BE2C (cell line): ENCODE data around the gene AMFR.

Experiments used
- DNase-seq: peaks from one replicate; pipeline ENCODE4 v3.0.0-alpha.2; 2020
- H3K27me3 ChIP-seq: fragments of 250-450 bp; sonication (Bioruptor Pico); 2 replicates; pipeline ENCODE4 v1.5.1; 2020; ENCODE audit warnings: mild to moderate bottlenecking
- H3K36me3 ChIP-seq: fragments of 250-450 bp; sonication (Bioruptor Pico); 2 replicates; pipeline ENCODE4 v1.5.1; 2020; ENCODE audit warnings: mild to moderate bottlenecking
- H3K4me1 ChIP-seq: fragments of 250-450 bp; sonication (Bioruptor Pico); 2 replicates; pipeline ENCODE4 v1.5.1; 2020
- H3K4me3 ChIP-seq: 2 replicates; pipeline ENCODE4 v1.5.1; 2011; ENCODE audit warnings: low read depth, low read length
- H3K9me3 ChIP-seq: fragments of 250-450 bp; sonication (Bioruptor Pico); 2 replicates; pipeline ENCODE4 v1.5.1; 2020
- TF ChIP-seq, protein P1 (sequence below): IDR thresholded peaks from 2 replicates; pipeline ENCODE4 v1.5.1; 2012; ENCODE audit warnings: mild to moderate bottlenecking, low read depth, low read length

AMFR gene

GRCh38 chr16:56343661-56344517 lies 81.5 kb downstream of the AMFR start:
- no peaks in the 10 kb centered on the region for H3K9me3 ChIP-seq
- 0 out of 2 replicates have a peak, but pooled peaks cover 3% of the 10 kb centered on the region for H3K4me1 ChIP-seq
- H3K27me3 ChIP-seq, result no peaks in the 10 kb centered on the region
- DNase-seq, result no peak
- H3K36me3 ChIP-seq, result peaks cover 86% of the 10 kb centered on the region
- no peak overlapping the region for H3K4me3 ChIP-seq
- TF ChIP-seq, protein P1, sequence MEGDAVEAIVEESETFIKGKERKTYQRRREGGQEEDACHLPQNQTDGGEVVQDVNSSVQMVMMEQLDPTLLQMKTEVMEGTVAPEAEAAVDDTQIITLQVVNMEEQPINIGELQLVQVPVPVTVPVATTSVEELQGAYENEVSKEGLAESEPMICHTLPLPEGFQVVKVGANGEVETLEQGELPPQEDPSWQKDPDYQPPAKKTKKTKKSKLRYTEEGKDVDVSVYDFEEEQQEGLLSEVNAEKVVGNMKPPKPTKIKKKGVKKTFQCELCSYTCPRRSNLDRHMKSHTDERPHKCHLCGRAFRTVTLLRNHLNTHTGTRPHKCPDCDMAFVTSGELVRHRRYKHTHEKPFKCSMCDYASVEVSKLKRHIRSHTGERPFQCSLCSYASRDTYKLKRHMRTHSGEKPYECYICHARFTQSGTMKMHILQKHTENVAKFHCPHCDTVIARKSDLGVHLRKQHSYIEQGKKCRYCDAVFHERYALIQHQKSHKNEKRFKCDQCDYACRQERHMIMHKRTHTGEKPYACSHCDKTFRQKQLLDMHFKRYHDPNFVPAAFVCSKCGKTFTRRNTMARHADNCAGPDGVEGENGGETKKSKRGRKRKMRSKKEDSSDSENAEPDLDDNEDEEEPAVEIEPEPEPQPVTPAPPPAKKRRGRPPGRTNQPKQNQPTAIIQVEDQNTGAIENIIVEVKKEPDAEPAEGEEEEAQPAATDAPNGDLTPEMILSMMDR, result no peak

- no peaks in the 10 kb centered on the region for H3K27me3 ChIP-seq
- H3K4me1 ChIP-seq, result no peaks in the 10 kb centered on the region
- no peaks in the 10 kb centered on the region for H3K9me3 ChIP-seq
- H3K4me3 ChIP-seq, result no peak overlapping the region
- TF ChIP-seq, protein P1, result no peak
- peaks cover 93% of the 10 kb centered on the region for H3K36me3 ChIP-seq
- DNase-seq, result no peak
Observed at GRCh38 chr16:56341656-56342399, 83.5 kb downstream of the AMFR start.

- Histone ChIP-seq H3K4me3 (no peak overlapping the region), H3K27me3 (no peaks in the 10 kb centered on the region), H3K36me3 (peaks cover 93% of the 10 kb centered on the region), H3K9me3 (no peaks in the 10 kb centered on the region), H3K4me1 (no peaks in the 10 kb centered on the region)
- TF ChIP-seq, protein P1, result no peak
- DNase-seq, result no peak
Observed at GRCh38 chr16:56340864-56341365, 84.4 kb downstream of the AMFR start.

DNA sequence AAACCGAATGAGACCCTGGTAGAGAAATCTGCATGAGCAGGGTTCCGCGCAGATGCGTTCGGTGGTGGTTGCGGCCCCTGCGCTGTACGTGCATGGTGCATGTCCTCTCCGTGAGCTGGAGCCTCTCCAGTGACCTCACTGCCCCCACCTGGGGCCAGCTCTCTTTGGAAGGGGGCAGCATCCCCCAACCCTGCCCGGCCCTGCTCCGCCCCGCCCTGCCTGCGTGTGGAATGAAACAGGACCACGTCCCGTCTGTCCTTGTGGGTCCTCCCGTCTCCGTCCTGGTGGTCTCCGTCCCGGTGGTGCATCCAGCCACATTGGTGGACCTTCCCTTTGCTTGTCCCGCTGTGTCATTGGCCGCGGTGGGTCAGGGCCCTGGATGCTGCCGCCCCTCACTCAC lies 84.9 kb downstream of the AMFR start:
- no peaks in the 10 kb centered on the region for H3K9me3 ChIP-seq
- H3K4me1 ChIP-seq, result no peaks in the 10 kb centered on the region
- H3K36me3 ChIP-seq, result peaks cover 93% of the 10 kb centered on the region
- H3K4me3 ChIP-seq, result no peak overlapping the region
- H3K27me3 ChIP-seq, result no peaks in the 10 kb centered on the region
- no peak for DNase-seq
- TF ChIP-seq, protein P1, result no peak

DNA sequence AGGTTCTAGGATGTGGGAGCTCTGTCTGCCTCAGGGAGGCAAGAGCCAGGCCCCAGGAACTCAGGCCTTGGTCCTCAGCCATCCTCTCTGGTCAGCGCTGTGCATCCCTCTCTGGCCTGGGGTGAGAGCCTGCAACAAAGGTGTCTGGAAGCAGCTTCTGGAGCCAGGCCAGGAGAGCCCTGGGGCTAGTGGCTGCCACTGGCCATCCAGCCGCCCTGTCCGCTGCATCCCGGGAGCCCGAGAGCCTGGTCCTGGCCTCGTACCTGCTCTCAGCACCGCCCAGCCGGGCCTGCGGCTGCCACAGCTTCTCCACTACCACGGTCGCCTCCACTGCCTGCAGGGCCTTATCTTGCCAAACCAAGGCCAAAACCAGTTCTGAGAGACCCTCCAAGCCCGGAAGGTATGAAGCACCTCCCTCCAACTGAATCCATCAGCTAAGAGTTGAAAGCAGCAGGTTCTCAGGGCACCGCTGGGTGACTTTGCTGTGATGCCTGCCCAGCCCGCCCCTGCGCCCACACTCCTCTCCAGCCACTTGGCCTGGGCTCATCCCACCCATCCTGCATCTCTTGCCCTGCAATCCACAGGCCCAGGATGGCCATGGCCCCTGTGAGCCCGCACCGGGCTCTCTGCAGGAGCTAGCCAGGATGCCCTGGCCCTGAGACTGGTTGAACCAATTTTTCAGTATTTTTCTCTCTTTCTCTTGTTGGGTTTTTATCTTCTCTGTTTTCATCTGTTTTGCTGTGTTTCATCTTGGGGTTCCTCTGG lies 85.7 kb downstream of the AMFR start:
- DNase-seq, result no peak
- Histone ChIP-seq H3K27me3 (no peaks in the 10 kb centered on the region), H3K36me3 (peaks cover 93% of the 10 kb centered on the region), H3K4me3 (no peak overlapping the region), H3K4me1 (no peaks in the 10 kb centered on the region), H3K9me3 (no peaks in the 10 kb centered on the region)
- TF ChIP-seq, protein P1, result no peak
